HepG2 (cell line): Measurements from ENCODE around the gene PPP1R13L. TPM values are rescaled to one million over a fixed set of nuclear protein-coding genes. Genes with fewer than 3 reads are reported as not detected.

Source experiments
- ATF2 ChIP-seq: sonication (generic); formaldehyde crosslinking; IDR thresholded peaks from 2 replicates; pipeline ENCODE4 v1.4.0; 2020; ENCODE audit warnings: missing genetic modification reagents
- DPF2 ChIP-seq: sonication (generic); formaldehyde crosslinking; IDR thresholded peaks from 2 replicates; pipeline ENCODE4 v1.4.0; 2020; ENCODE audit warnings: mild to moderate bottlenecking, low read depth, missing genetic modification reagents, borderline replicate concordance
- DRAP1 ChIP-seq: IDR thresholded peaks from 2 replicates; pipeline ENCODE4 v1.6.1; 2016; ENCODE audit warnings: missing genetic modification reagents, missing compliant biosample characterization
- JDP2 ChIP-seq: sonication (generic); formaldehyde crosslinking; IDR thresholded peaks from 2 replicates; pipeline ENCODE4 v1.8.1; 2022; ENCODE audit warnings: missing genetic modification reagents, borderline replicate concordance
- LRRFIP1 ChIP-seq: sonication (generic); formaldehyde crosslinking; conservative IDR thresholded peaks from 2 replicates; pipeline ENCODE4 v1.4.0; 2020; ENCODE audit warnings: missing genetic modification reagents
- MAF1 ChIP-seq: sonication (generic); formaldehyde crosslinking; IDR thresholded peaks from 2 replicates; pipeline ENCODE4 v1.5.0; 2020; ENCODE audit warnings: missing genetic modification reagents, borderline replicate concordance
- MYPOP ChIP-seq: sonication (generic); formaldehyde crosslinking; IDR thresholded peaks from 2 replicates; pipeline ENCODE4 v1.8.1; 2023; ENCODE audit warnings: mild to moderate bottlenecking, moderate library complexity, missing genetic modification reagents
- NFIC ChIP-seq: IDR thresholded peaks from 2 replicates; pipeline ENCODE4 v1.6.1; 2012; ENCODE audit warnings: mild to moderate bottlenecking, low read length, inconsistent platforms
- RFX5 ChIP-seq: IDR thresholded peaks from 2 replicates; pipeline ENCODE4 v1.6.1; 2011; ENCODE audit warnings: low read depth, low read length, improper control_type of control experiment
- SP2 ChIP-seq: sonication (generic); formaldehyde crosslinking; IDR thresholded peaks from 2 replicates; pipeline ENCODE4 v1.5.1; 2020; ENCODE audit warnings: mild to moderate bottlenecking, missing genetic modification reagents
- THAP11 ChIP-seq: IDR thresholded peaks from 2 replicates; pipeline ENCODE4 v1.6.1; 2016; ENCODE audit warnings: missing biosample characterization, missing genetic modification reagents
- TRAFD1 ChIP-seq: sonication (generic); formaldehyde crosslinking; IDR thresholded peaks from 2 replicates; pipeline ENCODE4 v1.5.1; 2020; ENCODE audit warnings: missing genetic modification reagents, mild to moderate bottlenecking, borderline replicate concordance
- ZFP91 ChIP-seq: sonication (generic); formaldehyde crosslinking; IDR thresholded peaks from 2 replicates; pipeline ENCODE4 v1.9.0; 2022; ENCODE audit warnings: missing genetic modification reagents, mild to moderate bottlenecking, borderline replicate concordance
- ZKSCAN8 ChIP-seq: IDR thresholded peaks from 2 replicates; pipeline ENCODE4 v1.6.1; 2016; ENCODE audit warnings: borderline replicate concordance, missing genetic modification reagents, missing compliant biosample characterization
- ZNF512 ChIP-seq: sonication (generic); formaldehyde crosslinking; IDR thresholded peaks from 2 replicates; pipeline ENCODE4 v1.4.0; 2020; ENCODE audit warnings: mild to moderate bottlenecking, missing genetic modification reagents
- ZNF546 ChIP-seq: sonication (generic); formaldehyde crosslinking; conservative IDR thresholded peaks from 2 replicates; pipeline ENCODE4 v1.8.1; 2023; ENCODE audit warnings: mild to moderate bottlenecking, missing genetic modification reagents
- ZNF577 ChIP-seq: sonication (generic); formaldehyde crosslinking; IDR thresholded peaks from 2 replicates; pipeline ENCODE4 v1.4.0; 2020; ENCODE audit warnings: mild to moderate bottlenecking, low read depth, missing genetic modification reagents, borderline replicate concordance
- ZNF879 ChIP-seq: sonication (generic); formaldehyde crosslinking; IDR thresholded peaks from 2 replicates; pipeline ENCODE4 v1.8.1; 2023; ENCODE audit warnings: missing genetic modification reagents
- polyA plus RNA-seq, 8 experiments: library from polyadenylated mRNA; depleted of rRNA in 3 of 8; stranded (reverse) in 7 of 8; unstranded in 1 of 8; fragments of >200 nt; fragmentation: Illumina TruSeq in 4 of 8; extraction: Trizol in 4 of 8; gene quantifications; 2 replicates each; pipeline versions ENCODE4 v1.2.1 to v1.2.3, GENCODE V29; 2011 to 2016; ENCODE audit warnings: low read depth in 4 of 8, missing spikeins in 1 of 8, mixed read lengths in 1 of 8; ENCODE audit not compliant: insufficient read depth in 1 of 8
- total RNA-seq, 5 experiments: library from RNA; depleted of rRNA; stranded (reverse); fragments of >200 nt; fragmentation: Illumina TruSeq; extraction: Trizol; gene quantifications; 2 replicates each; pipeline ENCODE4 v1.2.3, GENCODE V29; 2016; ENCODE audit warnings: low read depth in 1 of 5

Gene PPP1R13L
- total and polyA plus RNA-seq, 2 of the 13 experiments (the other 11 are each of a cell fraction or from before 2014, with no cell fraction given) = 1.3 to 6.6 TPM

GRCh38 chr19:45370410-45371204 lies 34.3 kb downstream of the PPP1R13L start, which contains the start of gene ERCC2 (continued):
- TF ChIP-seq TRAFD1 (CRISPR knock-in tag) = no peak
- TF ChIP-seq THAP11 (CRISPR knock-in tag) = peak; percentile 35
- TF ChIP-seq ZNF512 (CRISPR knock-in tag) = no peak
- no peak for TF ChIP-seq ZNF879
- TF ChIP-seq JDP2 = no peak
- TF ChIP-seq SP2 (CRISPR knock-in tag) = peak; percentile 97
- no peak for TF ChIP-seq ZNF577 (CRISPR knock-in tag)
- no peak for TF ChIP-seq ZFP91 (CRISPR knock-in tag)
- TF ChIP-seq ATF2 (CRISPR knock-in tag) = no peak
- TF ChIP-seq MAF1 (CRISPR knock-in tag) = no peak
- no peak for TF ChIP-seq MYPOP (CRISPR knock-in tag)
- TF ChIP-seq ZKSCAN8 (CRISPR knock-in tag) = no peak
- TF ChIP-seq RFX5 = peak; percentile 21; the same call in 1 of the 2 replicates
- TF ChIP-seq DRAP1 (CRISPR knock-in tag) = peak; percentile 79
- no peak for TF ChIP-seq NFIC
- TF ChIP-seq ZNF546 = no peak
- TF ChIP-seq DPF2 (CRISPR knock-in tag) = no peak
- TF ChIP-seq LRRFIP1 = no peak
